Mononuclear cell (primary cell): ENCODE results near the gene ANAPC2. TPM values are rescaled to one million over a fixed set of nuclear protein-coding genes. Genes with fewer than 3 reads are reported as not detected.

ENCODE experiments used
- H3K27me3 ChIP-seq: 2 replicates; pipeline ENCODE4 v1.6.0; 2011; ENCODE audit warnings: low read length, control low read depth; ENCODE audit not compliant: insufficient read depth
- H3K4me1 ChIP-seq: 2 replicates; pipeline ENCODE4 v1.5.1; 2011; ENCODE audit warnings: mild to moderate bottlenecking, low read length, control low read depth; ENCODE audit not compliant: insufficient read depth
- H3K4me3 ChIP-seq: 2 replicates; pipeline ENCODE4 v1.5.1; 2011; ENCODE audit warnings: mild to moderate bottlenecking, low read length, moderate library complexity
- H3K9me3 ChIP-seq: 2 replicates; pipeline ENCODE4 v1.5.1; 2011; ENCODE audit warnings: low read depth, mild to moderate bottlenecking, control low read depth, low read length
- total RNA-seq: library from RNA; depleted of rRNA; stranded (reverse); fragments of >200 nt; gene quantifications from one replicate; pipeline ENCODE4 v1.2.3, GENCODE V29; 2012

Gene ANAPC2
- total RNA-seq, 1 donor: 36.7 TPM

DNA sequence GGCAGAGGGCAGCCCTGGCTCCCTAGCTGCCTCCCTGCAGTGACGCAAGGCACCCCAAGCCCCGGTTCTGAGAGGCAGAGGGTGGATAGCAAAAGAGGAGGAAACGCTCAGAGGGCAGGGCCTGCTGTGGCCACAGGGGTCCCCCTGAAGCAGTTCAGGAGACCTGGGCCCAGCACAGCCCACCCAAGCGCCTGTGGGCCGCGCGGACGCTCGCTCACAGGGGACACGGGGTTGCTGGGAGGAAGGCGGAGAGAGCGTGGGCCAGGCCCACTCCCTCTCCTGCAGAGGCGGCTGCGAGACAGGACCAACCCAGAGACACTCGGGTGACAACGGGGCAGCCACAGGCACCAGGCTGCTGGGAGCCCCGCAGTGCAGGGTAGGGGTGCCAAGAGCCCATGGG is 8.6 kb downstream of the ANAPC2 start:
- no peaks in the 10 kb centered on the region for H3K27me3 ChIP-seq
- H3K4me1 ChIP-seq: no peaks in the 10 kb centered on the region
- H3K4me3 ChIP-seq: no peak overlapping the region
- no peaks in the 10 kb centered on the region for H3K9me3 ChIP-seq

- H3K4me3 ChIP-seq: no peak overlapping the region
- H3K4me1 ChIP-seq: no peaks in the 10 kb centered on the region
- H3K27me3 ChIP-seq: no peaks in the 10 kb centered on the region
- no peaks in the 10 kb centered on the region for H3K9me3 ChIP-seq
Observed at GRCh38 chr9:137178939-137179630, 9.3 kb downstream of the ANAPC2 start.

GRCh38 chr9:137178201-137178938 is 10.0 kb downstream of the ANAPC2 start:
- Histone ChIP-seq H3K27me3 (no peaks in the 10 kb centered on the region), H3K4me3 (no peak overlapping the region), H3K9me3 (no peaks in the 10 kb centered on the region), H3K4me1 (no peaks in the 10 kb centered on the region)

GRCh38 chr9:137176302-137177182 is 11.8 kb downstream of the ANAPC2 start:
- Histone ChIP-seq H3K9me3 (no peaks in the 10 kb centered on the region), H3K4me1 (no peaks in the 10 kb centered on the region), H3K27me3 (peaks cover 2% of the 10 kb centered on the region), H3K4me3 (no peak overlapping the region)

- H3K4me1 ChIP-seq: no peaks in the 10 kb centered on the region
- no peak overlapping the region for H3K4me3 ChIP-seq
- no peaks in the 10 kb centered on the region for H3K9me3 ChIP-seq
- peaks cover 7% of the 10 kb centered on the region for H3K27me3 ChIP-seq
Observed at GRCh38 chr9:137175345-137175961, 12.9 kb downstream of the ANAPC2 start.

DNA sequence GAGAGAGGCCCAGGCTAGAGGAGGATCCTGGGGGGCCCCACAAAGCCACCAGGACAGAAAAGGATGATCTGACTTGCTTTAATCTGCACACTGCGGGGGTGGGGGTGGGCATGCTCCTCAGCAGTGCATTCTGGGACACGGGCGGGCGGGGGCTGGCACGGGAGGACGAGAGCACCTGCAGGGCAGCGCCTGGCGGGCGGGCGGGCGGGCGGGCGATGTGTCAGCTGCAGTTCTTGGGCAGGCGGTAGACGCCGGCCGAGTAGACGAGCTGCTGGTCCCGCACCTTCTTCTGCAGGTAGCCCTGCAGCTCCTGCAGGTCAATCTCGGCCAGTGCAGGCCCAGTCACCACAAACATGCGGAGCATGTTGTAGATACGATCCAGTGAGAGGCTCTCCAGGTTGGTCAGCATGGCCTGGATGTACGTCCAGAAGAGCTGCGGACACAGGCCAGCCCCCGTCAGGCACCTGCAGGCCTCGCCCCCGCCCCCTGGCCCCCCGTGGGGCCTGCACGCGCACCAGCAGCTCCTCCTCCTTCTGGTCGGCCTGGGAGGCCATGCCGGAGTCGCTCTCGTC is 13.6 kb downstream of the ANAPC2 start:
- H3K27me3 ChIP-seq: peaks cover 13% of the 10 kb centered on the region
- H3K4me1 ChIP-seq: no peaks in the 10 kb centered on the region
- H3K4me3 ChIP-seq: no peak overlapping the region
- H3K9me3 ChIP-seq: no peaks in the 10 kb centered on the region

DNA sequence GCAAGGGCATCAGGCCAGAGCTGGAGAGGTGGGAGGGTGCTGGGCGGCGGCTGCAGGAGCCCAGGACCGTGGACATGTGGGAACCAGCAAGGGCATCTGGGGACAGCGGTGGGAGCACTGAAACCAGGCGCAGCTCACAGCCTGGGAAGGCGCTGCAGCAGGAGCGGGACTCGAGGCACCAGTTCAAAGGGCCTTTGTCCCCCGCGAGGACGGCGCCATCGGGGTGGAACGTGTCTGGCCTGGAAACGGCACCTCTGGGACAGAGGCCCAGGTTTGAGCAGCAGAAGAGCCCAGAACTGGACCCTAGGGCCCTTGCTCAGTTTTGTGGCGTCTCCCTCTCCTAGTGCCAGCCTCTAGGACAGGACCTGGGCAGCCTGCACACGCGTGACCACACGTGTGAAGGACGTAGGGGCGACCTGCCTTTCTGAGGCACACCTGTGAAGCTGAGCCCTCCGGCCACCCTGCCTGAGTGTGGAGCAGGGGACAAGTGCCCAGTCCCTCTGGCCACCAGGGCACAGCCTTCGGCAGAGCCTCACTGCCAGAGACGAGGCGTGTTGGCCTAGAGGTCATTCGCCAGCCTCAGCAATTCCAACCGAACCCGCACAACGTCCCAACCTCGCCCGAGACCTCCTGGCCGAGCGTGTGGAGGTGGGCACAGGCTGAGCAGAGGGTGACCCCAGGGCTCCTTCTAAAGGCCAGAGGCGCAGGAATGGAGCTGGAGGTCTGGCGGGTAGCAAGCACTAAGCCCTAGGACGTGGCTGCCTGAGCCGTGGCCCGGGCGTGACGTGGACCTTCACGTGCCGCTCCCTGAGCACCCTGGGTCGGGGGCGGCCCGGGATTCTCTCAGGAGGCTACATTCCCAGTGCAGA is 14.3 kb downstream of the ANAPC2 start:
- peaks cover 6% of the 10 kb centered on the region for H3K4me1 ChIP-seq
- H3K9me3 ChIP-seq: no peaks in the 10 kb centered on the region
- no peak overlapping the region for H3K4me3 ChIP-seq
- peaks cover 17% of the 10 kb centered on the region for H3K27me3 ChIP-seq

DNA sequence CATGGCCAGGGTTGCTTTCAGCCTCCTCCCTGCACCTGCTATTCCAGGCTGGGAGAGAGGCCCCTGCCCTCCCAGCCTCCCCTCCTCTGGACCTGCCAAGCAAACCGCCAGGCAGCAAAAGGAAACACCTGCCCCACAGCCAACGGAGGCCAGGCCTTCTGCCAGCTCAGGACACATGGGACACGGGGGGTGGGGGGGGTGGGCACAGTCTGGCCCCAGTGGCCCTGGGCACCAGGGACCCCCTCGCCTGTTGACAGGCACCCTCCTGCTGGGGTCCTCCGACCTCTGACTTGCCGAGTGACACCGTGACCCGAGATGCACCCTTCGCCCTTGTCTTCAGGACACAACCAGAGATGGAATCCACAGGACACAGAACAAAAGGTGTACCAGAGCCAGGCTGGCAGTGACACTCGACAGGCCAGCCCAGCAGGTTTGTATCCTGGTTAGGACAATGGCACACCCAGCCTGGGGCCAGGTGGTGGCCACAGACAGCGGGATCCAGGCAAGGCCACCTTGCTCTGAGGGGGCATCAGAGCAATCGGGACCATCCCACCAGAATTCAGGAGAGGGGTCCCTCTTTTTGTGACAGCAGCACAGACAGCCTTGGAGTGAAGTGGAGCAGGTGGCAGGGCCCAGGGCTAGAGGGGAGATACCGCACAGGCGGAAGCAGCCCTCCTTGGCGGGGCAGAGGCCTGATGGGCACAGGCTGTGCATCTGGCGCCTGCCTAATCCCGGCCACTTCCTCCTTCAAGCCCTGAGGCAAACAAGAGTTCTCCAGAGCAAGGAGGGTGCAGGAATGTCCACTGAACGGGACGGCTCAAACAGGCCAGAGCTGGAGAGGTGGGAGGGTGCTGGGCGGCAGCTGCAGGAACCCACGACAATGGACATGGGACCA is 15.2 kb downstream of the ANAPC2 start:
- Histone ChIP-seq H3K4me1 (peaks cover 7% of the 10 kb centered on the region), H3K9me3 (no peaks in the 10 kb centered on the region), H3K27me3 (peaks cover 17% of the 10 kb centered on the region), H3K4me3 (no peak overlapping the region)

- Histone ChIP-seq H3K9me3 (no peaks in the 10 kb centered on the region), H3K4me1 (peaks cover 7% of the 10 kb centered on the region), H3K27me3 (peaks cover 24% of the 10 kb centered on the region), H3K4me3 (no peak overlapping the region)
Observed at GRCh38 chr9:137171149-137171900, 17.0 kb downstream of the ANAPC2 start.

- H3K4me1 ChIP-seq: peaks cover 7% of the 10 kb centered on the region
- H3K27me3 ChIP-seq: peaks cover 26% of the 10 kb centered on the region
- H3K4me3 ChIP-seq: no peak overlapping the region
- H3K9me3 ChIP-seq: no peaks in the 10 kb centered on the region
Observed at GRCh38 chr9:137170486-137171148, 17.7 kb downstream of the ANAPC2 start.

DNA sequence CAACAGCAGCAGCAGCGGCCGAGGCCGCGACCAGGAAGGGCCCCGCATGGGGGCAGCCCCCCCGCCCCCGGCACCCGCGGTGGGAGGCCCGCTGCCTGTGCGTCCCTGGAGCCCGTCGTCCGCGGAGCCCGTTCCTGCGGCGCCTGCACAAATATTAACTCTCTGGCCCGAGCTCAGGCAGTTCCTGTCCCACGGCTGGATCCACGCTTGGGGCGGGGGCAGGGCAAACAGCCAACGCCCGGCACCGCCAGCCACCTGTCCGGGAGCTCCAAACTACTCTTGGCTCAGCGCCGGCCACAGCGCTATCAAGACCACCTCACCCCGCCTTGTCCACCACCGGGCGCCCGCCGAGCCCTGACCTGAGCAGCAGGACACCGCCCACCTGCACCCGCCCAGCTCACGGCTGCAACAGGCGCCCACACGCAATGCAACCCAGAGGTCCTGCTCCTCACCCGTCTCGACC is 18.4 kb downstream of the ANAPC2 start, which contains the start of gene LRRC26:
Gene LRRC26 (minus strand): TSS at position 156 of the 463 bp plus-strand sequence. CDS start 108 bp downstream, at position 48.
- no peaks in the 10 kb centered on the region for H3K9me3 ChIP-seq
- peaks cover 7% of the 10 kb centered on the region for H3K4me1 ChIP-seq
- no peak within 1 kb of the TSS for H3K4me3 ChIP-seq
- H3K27me3 ChIP-seq: peaks cover 26% of the 10 kb centered on the region
